RWPE1 (cell line): Measurements from ENCODE around the gene C7.
A peak's percentile ranks its signal among the peaks of the same experiment; 100 is the strongest.
"Not testable (repeated sequence)": the region's sequence is repeated elsewhere in the genome, so short reads cannot be mapped to it uniquely, and the experiment has no call there.

ENCODE experiments used
- CTCF ChIA-PET: fragments of 350-600 bp; sonication (Branson Sonifier 250); formaldehyde crosslinking; extraction: SDS; loops from one replicate; lab custom pipeline; 2021; lab: Yijun Ruan, JAX
- POLR2A ChIA-PET: fragments of 400-600 bp; formaldehyde crosslinking; extraction: SDS; loops from one replicate; lab custom pipeline; 2020; ENCODE audit warnings: antibody characterized with exemption; ENCODE audit not compliant: low non-redundant PET; lab: Yijun Ruan, JAX
- DNase-seq: peaks from one replicate; pipeline ENCODE4 v3.0.0; 2012; ENCODE audit warnings: low spot score
- H3K27ac ChIP-seq: fragments of 450-650 bp; 2 replicates; pipeline ENCODE4 v1.5.1; 2017
- TF ChIP-seq, protein P1 (sequence below): fragments of 450-650 bp; conservative IDR thresholded peaks from 2 replicates; pipeline ENCODE4 v1.5.1; 2017; ENCODE audit warnings: low read depth, mild to moderate bottlenecking

C7 gene

DNA sequence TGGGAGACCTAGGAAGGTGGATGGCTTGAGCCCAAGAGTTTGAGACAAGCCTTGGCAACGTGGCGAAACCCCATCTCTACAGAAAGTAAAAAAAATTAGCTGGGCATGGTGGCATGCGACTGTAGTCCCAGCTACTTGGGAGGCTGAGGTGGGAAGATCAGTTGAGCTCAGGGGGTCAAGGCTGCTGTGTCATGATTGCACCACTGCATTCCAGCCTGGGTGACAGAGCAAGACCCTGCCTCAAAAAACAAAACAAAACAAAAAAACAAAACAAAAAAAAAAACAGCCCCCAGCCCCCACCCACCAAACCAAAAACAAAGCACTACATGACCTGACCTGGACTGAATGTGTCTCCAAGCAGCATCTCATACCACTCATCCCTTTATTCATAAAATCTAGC is 33.3 kb upstream of the C7 start:
- CTCF ChIA-PET = no interaction called here
- POLR2A ChIA-PET = no interaction called here
- no peak for DNase-seq
- TF ChIP-seq, protein P1, sequence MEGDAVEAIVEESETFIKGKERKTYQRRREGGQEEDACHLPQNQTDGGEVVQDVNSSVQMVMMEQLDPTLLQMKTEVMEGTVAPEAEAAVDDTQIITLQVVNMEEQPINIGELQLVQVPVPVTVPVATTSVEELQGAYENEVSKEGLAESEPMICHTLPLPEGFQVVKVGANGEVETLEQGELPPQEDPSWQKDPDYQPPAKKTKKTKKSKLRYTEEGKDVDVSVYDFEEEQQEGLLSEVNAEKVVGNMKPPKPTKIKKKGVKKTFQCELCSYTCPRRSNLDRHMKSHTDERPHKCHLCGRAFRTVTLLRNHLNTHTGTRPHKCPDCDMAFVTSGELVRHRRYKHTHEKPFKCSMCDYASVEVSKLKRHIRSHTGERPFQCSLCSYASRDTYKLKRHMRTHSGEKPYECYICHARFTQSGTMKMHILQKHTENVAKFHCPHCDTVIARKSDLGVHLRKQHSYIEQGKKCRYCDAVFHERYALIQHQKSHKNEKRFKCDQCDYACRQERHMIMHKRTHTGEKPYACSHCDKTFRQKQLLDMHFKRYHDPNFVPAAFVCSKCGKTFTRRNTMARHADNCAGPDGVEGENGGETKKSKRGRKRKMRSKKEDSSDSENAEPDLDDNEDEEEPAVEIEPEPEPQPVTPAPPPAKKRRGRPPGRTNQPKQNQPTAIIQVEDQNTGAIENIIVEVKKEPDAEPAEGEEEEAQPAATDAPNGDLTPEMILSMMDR = no peak
- no peak overlapping the region for H3K27ac ChIP-seq

DNA sequence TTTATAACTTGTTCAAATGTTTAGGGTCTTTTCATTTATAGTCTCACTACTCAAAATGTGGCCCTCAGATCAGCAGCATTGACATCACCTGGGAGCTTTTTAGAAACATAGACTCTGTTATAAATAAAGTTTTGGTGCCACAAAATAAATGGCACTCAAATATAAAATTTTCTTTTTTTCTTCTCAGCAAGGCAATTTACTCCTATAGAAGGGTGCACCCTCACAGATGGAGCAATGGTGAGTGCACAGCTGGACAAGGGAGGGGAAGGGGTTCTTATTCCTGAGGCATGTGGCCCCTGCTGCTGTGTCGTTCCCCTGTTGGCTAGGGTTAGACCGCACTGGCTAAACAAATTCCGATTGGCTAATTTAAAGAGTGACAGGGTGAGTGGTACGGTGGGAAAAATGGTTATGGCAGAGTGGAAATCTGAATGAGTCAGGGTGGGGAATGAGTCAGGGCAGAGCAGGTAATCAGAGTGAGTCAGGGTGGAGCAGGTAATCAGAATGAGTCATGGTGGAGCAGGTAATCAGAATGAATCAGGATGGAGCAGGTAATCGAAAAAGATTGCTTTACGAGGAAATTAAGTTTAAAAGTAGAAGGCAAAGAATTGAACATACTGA is 31.8 kb upstream of the C7 start:
- H3K27ac ChIP-seq = no peak overlapping the region
- CTCF ChIA-PET = no interaction called here
- TF ChIP-seq, protein P1 = no peak
- POLR2A ChIA-PET = no interaction called here
- no peak for DNase-seq

DNA sequence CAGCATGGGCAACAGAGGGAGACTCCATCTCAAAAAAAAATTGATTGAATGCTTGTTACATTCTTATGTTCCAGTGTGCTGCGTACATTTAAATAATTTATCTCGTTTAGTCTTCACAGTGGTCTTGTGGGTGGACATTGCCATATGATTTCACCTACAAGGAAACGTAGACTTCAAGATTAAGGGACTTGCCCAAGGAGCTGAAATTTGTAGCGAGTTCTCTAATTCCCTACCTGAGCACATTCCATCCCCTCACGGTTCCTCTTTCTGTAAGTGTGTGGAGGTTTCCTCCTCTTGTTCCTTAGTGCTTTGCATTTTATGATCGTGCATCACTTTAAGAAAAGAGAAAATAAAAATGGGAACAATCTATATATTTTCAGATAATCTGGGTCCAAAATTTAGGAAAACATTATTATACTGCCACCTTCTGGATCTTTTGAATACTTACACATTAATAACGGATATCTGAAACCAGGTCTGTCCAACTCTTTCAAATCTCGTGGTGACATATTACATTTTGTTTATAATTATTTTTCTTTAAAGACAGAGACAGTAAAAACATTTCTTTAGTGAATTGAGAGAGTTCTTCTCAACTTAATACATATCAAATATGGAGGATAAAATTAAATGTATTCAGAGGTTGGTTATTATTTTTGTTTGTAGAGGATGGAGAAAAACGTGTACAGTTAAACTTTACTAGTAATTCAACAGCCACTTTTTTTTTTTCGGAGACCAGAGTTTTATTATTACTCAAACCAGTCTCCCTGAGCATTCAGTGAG is 29.9 kb upstream of the C7 start:
- TF ChIP-seq, protein P1 = peak; percentile 80
- ChIA-PET POLR2A (no interaction called here), CTCF (interaction anchor here (0.5 to 0.7 kb wide), 3 partner anchors 183 to 1503 kb away, joined by 3 to 4 read pairs (median 3); no protein-coding TSS in a partner anchor)
- DNase-seq = peak; percentile 57
- H3K27ac ChIP-seq = no peak overlapping the region

DNA sequence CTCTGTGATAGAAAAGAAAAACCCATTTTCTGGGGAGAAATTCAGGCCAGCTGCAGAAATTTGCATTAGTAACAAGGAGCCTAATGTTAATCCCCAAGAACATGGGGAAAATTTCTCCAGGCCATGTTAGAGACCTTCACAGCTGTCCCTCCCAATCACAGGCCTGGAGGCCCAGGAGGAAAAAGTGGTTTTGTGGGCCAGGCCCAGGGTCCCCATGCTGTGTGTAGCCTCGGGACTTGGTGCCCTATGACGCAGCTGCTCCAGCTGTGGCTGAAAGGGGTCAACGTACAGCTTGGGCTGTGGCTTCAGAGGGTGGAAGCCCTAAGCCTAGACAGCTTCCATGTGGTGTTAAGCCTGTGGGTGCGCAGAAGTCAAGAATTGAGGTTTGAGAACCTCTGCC is 27.0 kb upstream of the C7 start:
- TF ChIP-seq, protein P1 = no peak
- no peak overlapping the region for H3K27ac ChIP-seq
- DNase-seq = no peak
- ChIA-PET POLR2A (no interaction called here), CTCF (no interaction called here)

DNA sequence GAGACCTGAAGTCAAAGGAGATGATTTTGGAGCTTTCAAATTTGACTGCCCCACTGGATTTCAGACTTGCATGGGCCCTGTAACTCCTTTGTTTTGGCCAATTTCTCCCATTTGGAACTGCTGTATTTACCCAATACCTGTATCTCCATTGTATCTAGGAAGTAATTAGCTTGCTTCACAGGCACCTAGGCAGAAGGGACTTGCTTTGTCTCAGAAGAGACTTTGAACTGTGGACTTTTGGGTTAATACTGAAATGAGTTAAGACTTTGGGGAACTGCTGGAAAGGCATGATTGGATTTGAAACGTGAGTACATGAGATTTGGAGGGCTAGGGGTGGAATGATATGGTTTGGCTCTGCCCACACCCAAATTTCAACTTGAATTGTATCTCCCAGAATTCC is 26.2 kb upstream of the C7 start:
- DNase-seq, H3K27ac ChIP-seq, POLR2A ChIA-PET, CTCF ChIA-PET: not testable (repeated sequence)

DNA sequence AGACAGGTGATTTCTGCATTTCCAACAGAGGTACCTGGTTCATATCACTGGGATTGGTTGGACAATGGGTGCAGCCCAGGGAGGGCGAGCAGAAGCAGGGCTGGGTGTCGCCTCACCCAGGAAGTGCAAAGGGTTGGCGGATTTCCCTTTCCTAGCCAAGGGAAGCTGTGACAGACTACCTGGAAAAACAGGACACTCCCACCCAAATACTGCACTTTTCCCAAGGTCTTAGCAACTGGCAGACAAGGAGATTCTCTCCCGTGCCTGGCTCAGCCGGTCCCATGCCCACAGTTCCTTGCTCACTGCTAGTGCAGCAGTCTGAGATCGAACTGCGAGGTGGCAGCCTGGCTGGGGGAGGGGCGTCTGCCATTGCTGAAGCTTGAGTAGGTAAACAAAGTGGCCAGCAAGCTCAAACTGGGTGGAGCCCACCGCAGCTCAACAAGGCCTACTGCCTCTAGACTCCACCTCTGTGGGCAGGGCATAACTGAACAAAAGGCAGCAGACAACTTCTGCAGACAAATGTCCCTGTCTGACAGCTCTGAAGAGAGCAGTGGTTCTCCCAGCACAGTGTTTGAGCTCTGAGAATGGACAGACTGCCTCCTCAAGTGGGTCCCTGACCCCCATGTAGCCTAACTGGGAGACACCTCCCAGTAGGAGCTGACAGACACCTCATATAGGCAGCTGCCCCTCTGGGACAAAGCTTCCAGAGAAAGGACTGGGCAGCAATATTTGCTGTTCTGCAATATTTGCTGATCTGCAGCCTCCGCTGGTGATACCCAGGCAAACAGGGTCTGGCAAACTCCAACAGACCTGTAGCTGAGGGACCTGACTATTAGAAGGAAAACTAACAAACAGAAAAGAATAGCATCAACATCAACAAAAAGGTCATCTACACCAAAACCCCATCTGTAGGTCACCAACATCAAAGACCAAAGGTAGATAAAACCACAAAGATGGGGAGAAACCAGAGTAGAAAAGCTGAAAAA is 13.6 kb upstream of the C7 start:
- POLR2A ChIA-PET = not testable (repeated sequence)
- CTCF ChIA-PET = interaction anchor here (0.7 to 0.8 kb wide), 2 partner anchors 9 to 1480 kb away, joined by 3 to 5 read pairs; no protein-coding TSS in a partner anchor

More for the DNA sequence above, 13.6 kb upstream of the C7 start:
- H3K27ac ChIP-seq, DNase-seq: not testable (repeated sequence)
